Right atrium auricular region (tissue), 2 donors: Measurements from ENCODE around the gene TMEM127. TPM values are rescaled to one million over a fixed set of nuclear protein-coding genes. Genes with fewer than 3 reads are reported as not detected.

Source experiments
- DNase-seq: peaks from one replicate; pipeline ENCODE4 v3.0.0-alpha.2; 2019; ENCODE audit warnings: low spot score
- H3K27ac ChIP-seq, 2 donors: fragments of 200-600 bp; sonication (generic); 1 replicate in 1 of 2; 2 replicates in 1 of 2; pipeline ENCODE4 v1.5.1; 2016 to 2019
- H3K27me3 ChIP-seq, 2 donors: fragments of 200-600 bp; sonication (generic); one replicate each; pipeline versions ENCODE4 v1.5.1 to v1.6.0; 2017 to 2019
- H3K36me3 ChIP-seq: fragments of 200-600 bp; sonication (generic); one replicate; pipeline ENCODE4 v1.5.1; 2016
- H3K4me1 ChIP-seq, 2 donors: fragments of 200-600 bp; sonication (generic); one replicate each; pipeline versions ENCODE4 v1.5.1 to v1.6.0; 2017 to 2019
- H3K4me3 ChIP-seq, 2 donors: fragments of 200-600 bp; sonication (generic); 1 replicate in 1 of 2; 2 replicates in 1 of 2; pipeline ENCODE4 v1.5.1; 2017 to 2019; ENCODE audit warnings: mild to moderate bottlenecking in 1 of 2, moderate library complexity in 1 of 2
- H3K9me3 ChIP-seq, 2 donors: fragments of 200-600 bp; sonication (generic); one replicate each; pipeline ENCODE4 v1.5.1; 2019
- CTCF ChIP-seq, 2 donors: fragments of 200-600 bp; sonication (generic); IDR thresholded peaks; one replicate each; pipeline ENCODE4 v1.5.1; 2019; ENCODE audit warnings: antibody characterized with exemption in 2 of 2
- total RNA-seq, 2 donors: library from RNA; depleted of rRNA; stranded (reverse); fragments of >200 nt; gene quantifications; one replicate each; pipeline ENCODE4 v1.1.0, GENCODE V29; 2016

The TMEM127 gene
- total RNA-seq, 2 donors from 2014 or later, result 88.9 to 95.2 TPM

- Histone ChIP-seq H3K27ac (no peak overlapping the region), H3K4me3 (no peak overlapping the region), H3K36me3 (peaks cover 16% of the 10 kb centered on the region), H3K27me3 (no peaks in the 10 kb centered on the region), H3K4me1 (peaks cover 0 to 53% of the 10 kb centered on the region in 2 donors), H3K9me3 (no peaks in the 10 kb centered on the region)
- no peak for TF ChIP-seq CTCF (IDR thresholded peaks at IDR 0.05)
- DNase-seq, result no peak
Measured at GRCh38 chr2:96198921-96199320, 66.9 kb downstream of the TMEM127 start.

Other genes starting within 250 kb of the TMEM127 start
- 1 to 10 TPM; 1.8 to 3.9 TPM for gene GPAT2, start 231.1 kb downstream of the TMEM127 start, total RNA-seq
- 1 to 10 TPM in 1 of 2 donors, under 1 TPM in 1; 0.47 to 1.4 TPM for gene ADRA2B, start 149.4 kb downstream of the TMEM127 start, total RNA-seq
- not detected for gene ASTL, start 127.5 kb downstream of the TMEM127 start, total RNA-seq
- gene DUSP2, start 120.6 kb downstream of the TMEM127 start, total RNA-seq, result 1 to 10 TPM; 4.0 to 9.0 TPM
- gene STARD7, start 57.2 kb downstream of the TMEM127 start, total RNA-seq, result 100 to 1,000 TPM; 128 to 163 TPM
- gene CIAO1, start 228 bp upstream of the TMEM127 start, total RNA-seq, result 10 to 100 TPM; 77.0 to 79.7 TPM
- gene SNRNP200, start 39.5 kb upstream of the TMEM127 start, total RNA-seq, result 10 to 100 TPM; 42.2 to 68.8 TPM
- 1 to 10 TPM in 1 of 2 donors, under 1 TPM in 1; 0.44 to 1.5 TPM for gene ITPRIPL1, start 59.3 kb upstream of the TMEM127 start, total RNA-seq
- gene NCAPH, start 69.8 kb upstream of the TMEM127 start, total RNA-seq, result under 1 TPM; 0.12 to 0.52 TPM
- gene NEURL3, start 239.4 kb upstream of the TMEM127 start, total RNA-seq, result not detected